ENCODE measurements around the gene AHCYL2. TPM values are rescaled to one million over a fixed set of nuclear protein-coding genes. Genes with fewer than 3 reads are reported as not detected.
A peak's percentile ranks its signal among the peaks of the same experiment; 100 is the strongest.

The AHCYL2 gene
- total RNA-seq, 2 experiments from 2014 or later, result 5.0 to 8.7 TPM

GRCh38 chr7:129270077-129270476, 45.2 kb downstream of the AHCYL2 start:
- intact Hi-C loops (cut with micrococcal nuclease; ENCODE audit: unreplicated experiment), result loop anchor here (2.0 kb wide), 1 partner anchor 45 kb away; the partner anchor contains the start of gene AHCYL2
- no peak overlapping the region for H3K27ac ChIP-seq (ENCODE audit: low read depth, low read length, poor library complexity, severe bottlenecking)
- no peak for DNase-seq (ENCODE audit: low spot score)
- no peaks in the 10 kb centered on the region for H3K4me1 ChIP-seq (ENCODE audit: insufficient read depth, low read length, poor library complexity, severe bottlenecking)
- CTCF ChIA-PET (ENCODE audit: unreplicated experiment), result interaction anchor here (0.9 kb wide), 1 partner anchor 71 kb away, joined by 3 read pairs; no protein-coding TSS in a partner anchor
- POLR2A ChIA-PET, result interaction anchor here (1.1 kb wide), 1 partner anchor 8 kb away, joined by 4 read pairs; no protein-coding TSS in a partner anchor
- no peaks in the 10 kb centered on the region for H3K79me2 ChIP-seq (ENCODE audit: insufficient read depth, low read depth, low read length)
- H3K9me2 ChIP-seq (ENCODE audit: insufficient read depth, low read length), result no peaks in the 10 kb centered on the region
- H3K36me3 ChIP-seq (ENCODE audit: insufficient read depth, low read length), result peaks cover 6% of the 10 kb centered on the region; the same call in 1 of the 2 replicates
- TF ChIP-seq EZH2phosphoT487 (IDR thresholded peaks at IDR 0.05; ENCODE audit: borderline replicate concordance, low read depth, low read length), result no peak
- TF ChIP-seq, protein P1, sequence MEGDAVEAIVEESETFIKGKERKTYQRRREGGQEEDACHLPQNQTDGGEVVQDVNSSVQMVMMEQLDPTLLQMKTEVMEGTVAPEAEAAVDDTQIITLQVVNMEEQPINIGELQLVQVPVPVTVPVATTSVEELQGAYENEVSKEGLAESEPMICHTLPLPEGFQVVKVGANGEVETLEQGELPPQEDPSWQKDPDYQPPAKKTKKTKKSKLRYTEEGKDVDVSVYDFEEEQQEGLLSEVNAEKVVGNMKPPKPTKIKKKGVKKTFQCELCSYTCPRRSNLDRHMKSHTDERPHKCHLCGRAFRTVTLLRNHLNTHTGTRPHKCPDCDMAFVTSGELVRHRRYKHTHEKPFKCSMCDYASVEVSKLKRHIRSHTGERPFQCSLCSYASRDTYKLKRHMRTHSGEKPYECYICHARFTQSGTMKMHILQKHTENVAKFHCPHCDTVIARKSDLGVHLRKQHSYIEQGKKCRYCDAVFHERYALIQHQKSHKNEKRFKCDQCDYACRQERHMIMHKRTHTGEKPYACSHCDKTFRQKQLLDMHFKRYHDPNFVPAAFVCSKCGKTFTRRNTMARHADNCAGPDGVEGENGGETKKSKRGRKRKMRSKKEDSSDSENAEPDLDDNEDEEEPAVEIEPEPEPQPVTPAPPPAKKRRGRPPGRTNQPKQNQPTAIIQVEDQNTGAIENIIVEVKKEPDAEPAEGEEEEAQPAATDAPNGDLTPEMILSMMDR (conservative IDR thresholded peaks at IDR 0.05; ENCODE audit: low read length), result no peak
- H3K9me3 ChIP-seq (ENCODE audit: low read length), result no peaks in the 10 kb centered on the region
- no peak overlapping the region for H2AFZ ChIP-seq (ENCODE audit: low read length)
- no peaks in the 10 kb centered on the region for H4K20me1 ChIP-seq (ENCODE audit: insufficient read depth, low read length)
- no peak overlapping the region for H3K4me2 ChIP-seq (ENCODE audit: low read length)
- H3K4me3 ChIP-seq (ENCODE audit: low read depth, low read length, poor library complexity, severe bottlenecking), result no peak overlapping the region
- BruUV-seq (replicated peaks), result no TSS peak

DNA sequence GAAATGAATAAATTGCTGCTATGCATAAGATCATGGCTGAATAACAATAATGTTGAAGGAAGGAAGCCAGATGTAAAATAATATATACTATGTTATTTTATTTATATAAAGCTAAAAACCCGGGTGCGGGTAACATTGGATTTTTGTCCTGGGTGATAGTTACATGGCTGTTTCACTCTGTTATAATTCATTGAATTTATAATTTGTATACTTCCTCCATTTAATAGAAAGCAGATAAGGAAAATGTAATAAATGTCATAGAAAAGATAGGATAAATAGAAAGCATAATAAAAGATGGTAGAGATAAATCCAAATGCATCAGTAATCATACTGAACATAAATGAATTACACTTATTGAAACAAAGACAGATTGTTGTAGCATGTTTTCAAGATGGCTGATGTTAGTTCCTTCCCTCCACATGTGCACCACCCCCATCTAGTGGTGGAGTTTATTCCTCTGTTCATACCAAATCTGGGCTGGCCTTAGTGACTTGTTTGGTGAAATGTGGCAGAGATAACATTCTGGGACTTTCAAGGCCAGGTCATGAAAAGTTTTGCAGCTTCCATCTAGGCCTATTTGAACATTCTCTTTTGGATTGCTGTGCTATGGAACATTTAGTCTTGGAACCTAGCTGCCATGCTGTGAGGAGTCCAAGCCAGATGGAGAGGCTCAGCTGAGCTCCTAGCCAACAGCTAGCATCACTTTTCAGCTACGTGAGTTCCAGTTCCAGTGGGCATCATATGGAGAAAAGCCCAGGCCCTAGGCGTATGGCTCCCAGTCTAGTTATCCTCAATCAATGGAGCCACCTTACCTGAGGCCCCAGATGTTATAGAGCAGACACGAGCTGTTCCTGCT, 46.9 kb downstream of the AHCYL2 start:
- peaks cover 6% of the 10 kb centered on the region; the same call in 1 of the 2 replicates for H3K36me3 ChIP-seq (ENCODE audit: insufficient read depth, low read length)
- CTCF ChIA-PET (ENCODE audit: unreplicated experiment), result no interaction called here
- peak overlapping the region; percentile 42 for H2AFZ ChIP-seq (ENCODE audit: low read length)
- no peaks in the 10 kb centered on the region for H4K20me1 ChIP-seq (ENCODE audit: insufficient read depth, low read length)
- H3K79me2 ChIP-seq (ENCODE audit: insufficient read depth, low read depth, low read length), result no peaks in the 10 kb centered on the region
- no peak overlapping the region for H3K27ac ChIP-seq (ENCODE audit: low read depth, low read length, poor library complexity, severe bottlenecking)
- BruUV-seq (replicated peaks), result no TSS peak
- H3K4me3 ChIP-seq (ENCODE audit: low read depth, low read length, poor library complexity, severe bottlenecking), result no peak overlapping the region
- TF ChIP-seq, protein P1 (conservative IDR thresholded peaks at IDR 0.05; ENCODE audit: low read length), result peak; percentile 91
- TF ChIP-seq EZH2phosphoT487 (IDR thresholded peaks at IDR 0.05; ENCODE audit: borderline replicate concordance, low read depth, low read length), result no peak
- intact Hi-C loops (cut with micrococcal nuclease; ENCODE audit: unreplicated experiment), result loop anchor here (1.0 to 2.0 kb wide), 2 partner anchors 47 to 53 kb away; partner anchors contain the start of gene AHCYL2
- no peaks in the 10 kb centered on the region for H3K4me1 ChIP-seq (ENCODE audit: insufficient read depth, low read length, poor library complexity, severe bottlenecking)
- no peaks in the 10 kb centered on the region for H3K9me2 ChIP-seq (ENCODE audit: insufficient read depth, low read length)
- no peaks in the 10 kb centered on the region for H3K9me3 ChIP-seq (ENCODE audit: low read length)
- no peak overlapping the region for H3K4me2 ChIP-seq (ENCODE audit: low read length)
- POLR2A ChIA-PET, result interaction anchor here (0.7 kb wide), 1 partner anchor 32 kb away, joined by 3 read pairs; no protein-coding TSS in a partner anchor
- peak; percentile 67 for DNase-seq (ENCODE audit: low spot score)

Data from OCI-LY7 (cell line).